HepG2 (cell line): ENCODE data around the gene STUB1. TPM values are rescaled to one million over a fixed set of nuclear protein-coding genes. Genes with fewer than 3 reads are reported as not detected.
A peak's percentile ranks its signal among the peaks of the same experiment; 100 is the strongest.

Experiments used
- ATAC-seq: fragments of 200-7000 bp; cut with Tn5 transposase; 3 replicates; pipeline ENCODE4 v1.9.1; 2020; ENCODE audit warnings: mild to moderate bottlenecking, moderate library complexity
- BruUV-seq: library from RNA; stranded (reverse); fragments of 400-500 nt; replicated peaks from 2 replicates; lab custom pipeline; 2021; lab: Mats Ljungman, UMichigan
- CTCF ChIA-PET: fragments of 300-600 bp; formaldehyde crosslinking; extraction: SDS; loops from one replicate; lab custom pipeline; 2021; ENCODE audit warnings: low total read pairs, inconsistent platforms, low intra/inter-chr PET ratio; lab: Yijun Ruan, JAX
- POLR2A ChIA-PET: fragments of 350-600 bp; sonication (Branson Sonifier 250); formaldehyde crosslinking; loops from one replicate; lab custom pipeline; 2020; ENCODE audit warnings: antibody characterized with exemption, inconsistent platforms; lab: Yijun Ruan, JAX
- DNase-seq: peaks from one replicate; pipeline ENCODE4 v3.0.0-alpha.2; 2015; ENCODE audit warnings: low spot score
- FAIRE-seq: peaks from 3 replicates; lab custom pipeline; 2011; peaks lifted over from hg19 to GRCh38; lab: Jason Lieb, UNC
- H2AFZ ChIP-seq: one replicate; pipeline ENCODE4 v1.6.1; 2011; ENCODE audit warnings: low read length, inconsistent platforms
- H3K27ac ChIP-seq: fragments of 300-600 bp; 3 replicates; pipeline ENCODE4 v1.8.0; 2011; ENCODE audit warnings: mixed run types, mild to moderate bottlenecking, mixed read lengths, low read length, inconsistent platforms; ENCODE audit not compliant: insufficient read depth; ENCODE audit errors: extremely low read length
- H3K27me3 ChIP-seq, 2 experiments: fragments of 200-600 bp in 1 of 2; 2 replicates in 1 of 2; 3 replicates in 1 of 2; pipeline versions ENCODE4 v1.6.0 to v1.8.0; 2011; ENCODE audit warnings: low read length in 2 of 2, mild to moderate bottlenecking in 2 of 2, moderate library complexity in 2 of 2, inconsistent platforms in 1 of 2; ENCODE audit not compliant: insufficient read depth in 2 of 2, control insufficient read depth in 1 of 2
- H3K36me3 ChIP-seq, 2 experiments: fragments of 200-600 bp in 1 of 2; replicated peaks in 1 of 2; 2 replicates in 1 of 2; 3 replicates in 1 of 2; pipeline versions ENCODE4 v1.5.1 to v1.8.0; 2011; ENCODE audit warnings: low read length in 2 of 2, inconsistent platforms in 1 of 2; ENCODE audit not compliant: insufficient read depth in 2 of 2, control insufficient read depth in 1 of 2
- H3K4me1 ChIP-seq: 2 replicates; pipeline ENCODE4 v1.5.1; 2012; ENCODE audit warnings: low read length, inconsistent platforms; ENCODE audit not compliant: insufficient read depth
- H3K4me2 ChIP-seq: 2 replicates; pipeline ENCODE4 v1.6.0; 2011; ENCODE audit warnings: low read depth, low read length, inconsistent platforms
- H3K4me3 ChIP-seq, 3 experiments: fragments of 200-600 bp in 1 of 3; sonication (generic), shearing (Covaris generic) in 1 of 3; replicated peaks in 1 of 3; 2 replicates each; pipeline ENCODE4 v1.5.1; 2011 to 2016; ENCODE audit warnings: low read length in 3 of 3, inconsistent platforms in 2 of 3, low read depth in 2 of 3, mild to moderate bottlenecking in 2 of 3, control low read depth in 1 of 3, mixed read lengths in 1 of 3; ENCODE audit not compliant: insufficient read depth in 1 of 3
- H3K79me2 ChIP-seq: one replicate; pipeline ENCODE4 v1.6.1; 2011; ENCODE audit warnings: low read length, inconsistent platforms; ENCODE audit not compliant: insufficient read depth
- H3K9ac ChIP-seq: 2 replicates; pipeline ENCODE4 v1.6.0; 2011; ENCODE audit warnings: mild to moderate bottlenecking, low read depth, low read length, inconsistent platforms; ENCODE audit not compliant: insufficient read depth
- H3K9me3 ChIP-seq: 2 replicates; pipeline ENCODE4 v1.5.1; 2012; ENCODE audit warnings: mild to moderate bottlenecking, low read length
- H4K20me1 ChIP-seq: 2 replicates; pipeline ENCODE4 v1.6.0; 2011; ENCODE audit warnings: inconsistent platforms, mild to moderate bottlenecking, low read length, moderate library complexity; ENCODE audit not compliant: insufficient read depth
- AGO1 ChIP-seq: fragments of 200-400 bp; formaldehyde crosslinking; IDR thresholded peaks from 2 replicates; pipeline ENCODE4 v1.6.1; 2017; ENCODE audit warnings: mild to moderate bottlenecking, low read depth, low read length, moderate library complexity; ENCODE audit not compliant: poor library complexity, severe bottlenecking
- AGO2 ChIP-seq: fragments of 200-400 bp; formaldehyde crosslinking; optimal IDR thresholded peaks from 2 replicates; pipeline ENCODE3; 2017; ENCODE audit warnings: mild to moderate bottlenecking, low read depth, low read length, moderate library complexity
- POLR2A ChIP-seq, 2 experiments: IDR thresholded peaks; 2 replicates each; pipeline ENCODE4 v1.6.1; 2011; ENCODE audit warnings: low read depth in 2 of 2, low read length in 2 of 2, mild to moderate bottlenecking in 1 of 2, moderate library complexity in 1 of 2; ENCODE audit not compliant: insufficient read depth in 1 of 2
- SP4 ChIP-seq: sonication (generic); formaldehyde crosslinking; IDR thresholded peaks from 2 replicates; pipeline ENCODE4 v1.8.1; 2023; ENCODE audit warnings: mild to moderate bottlenecking, missing genetic modification reagents
- XBP1 ChIP-seq: sonication (generic); formaldehyde crosslinking; IDR thresholded peaks from 2 replicates; pipeline ENCODE4 v1.5.0; 2020; ENCODE audit warnings: missing genetic modification reagents
- ZHX2 ChIP-seq, 2 experiments: sonication (generic) in 1 of 2; formaldehyde crosslinking in 1 of 2; IDR thresholded peaks; 2 replicates each; pipeline versions ENCODE4 v1.6.1 to v1.9.0; 2014 to 2022; ENCODE audit warnings: antibody characterized with exemption in 1 of 2, borderline replicate concordance in 1 of 2, inconsistent platforms in 1 of 2, low read depth in 1 of 2, missing genetic modification reagents in 1 of 2
- WGBS: methylation state at CpG from one replicate; pipeline ENCODE4 v1.1.6; 2017; ENCODE audit warnings: low lambda C conversion rate; 5-methylcytosine and 5-hydroxymethylcytosine counted together
- in situ Hi-C: cut with HindIII; loops from 2 replicates; pipeline ENCODE4 v1.10.0; 2017; ENCODE audit warnings: low pct_unique_long_range_greater_than_20kb; ENCODE audit not compliant: extremely low pct_ligation_motif_present
- intact Hi-C: fragments of 100-400 bp; cut with micrococcal nuclease; formaldehyde crosslinking; loops from one replicate; pipeline ENCODE4 v1.10.0; 2022; ENCODE audit not compliant: unreplicated experiment
- polyA plus RNA-seq, 8 experiments: library from polyadenylated mRNA; depleted of rRNA in 3 of 8; stranded (reverse) in 7 of 8; unstranded in 1 of 8; fragments of >200 nt; fragmentation: Illumina TruSeq in 4 of 8; extraction: Trizol in 4 of 8; gene quantifications; 2 replicates each; pipeline versions ENCODE4 v1.2.1 to v1.2.3, GENCODE V29; 2011 to 2016; ENCODE audit warnings: low read depth in 4 of 8, missing spikeins in 1 of 8, mixed read lengths in 1 of 8; ENCODE audit not compliant: insufficient read depth in 1 of 8
- total RNA-seq, 5 experiments: library from RNA; depleted of rRNA; stranded (reverse); fragments of >200 nt; fragmentation: Illumina TruSeq; extraction: Trizol; gene quantifications; 2 replicates each; pipeline ENCODE4 v1.2.3, GENCODE V29; 2016; ENCODE audit warnings: low read depth in 1 of 5

Gene STUB1
- total and polyA plus RNA-seq, 2 of the 13 experiments (the other 11 are each of a cell fraction or from before 2014, with no cell fraction given): 52.9 to 78.2 TPM

- no peak overlapping the region for H2AFZ ChIP-seq
- no peaks in the 10 kb centered on the region for H3K9me3 ChIP-seq
- CTCF ChIA-PET: no interaction called here
- H3K79me2 ChIP-seq: no peaks in the 10 kb centered on the region
- peaks cover 23% of the 10 kb centered on the region for H3K4me1 ChIP-seq
- peak; percentile 67 for TF ChIP-seq AGO2
- no peak for TF ChIP-seq SP4 (CRISPR knock-in tag)
- no peak for TF ChIP-seq XBP1 (CRISPR knock-in tag)
- 0 out of 4 replicates have a peak, but pooled peaks of 1 of the 2 experiments have one; percentile 17 for TF ChIP-seq POLR2A (IDR thresholded peaks at IDR 0.05; ENCODE audit: insufficient read depth in 1 of 2, low read depth in 2 of 2, low read length in 2 of 2)
- TF ChIP-seq ZHX2 (IDR thresholded peaks at IDR 0.05; ENCODE audit: low read depth): no peak
- TF ChIP-seq ZHX2 (CRISPR knock-in tag; IDR thresholded peaks at IDR 0.05; ENCODE audit: borderline replicate concordance): no peak
- peak; percentile 52 for TF ChIP-seq AGO1
- BruUV-seq: no TSS peak
- H3K4me2 ChIP-seq: no peak overlapping the region
- H3K9ac ChIP-seq: no peak overlapping the region
- H4K20me1 ChIP-seq: no peaks in the 10 kb centered on the region
- FAIRE-seq (no peak), DNase-seq (no peak), ATAC-seq (no peak)
- no peak overlapping the region for H3K4me3 ChIP-seq
- H3K36me3 ChIP-seq: no peaks in the 10 kb centered on the region
- POLR2A ChIA-PET: interaction anchor here (2.2 to 2.6 kb wide), 2 partner anchors 9 to 16 kb away, joined by 7 to 14 read pairs; partner anchors contain the start of gene CIAO3
- peaks cover 0 to 3% of the 10 kb centered on the region in 2 experiments; a peak in 1 of 5 replicates for H3K27me3 ChIP-seq
- intact Hi-C loops: no loop called here
- WGBS: 49% methylated on average over 6 of the region's 7 CpGs
- H3K27ac ChIP-seq: no peak overlapping the region
- in situ Hi-C loops: no loop called here
Measured at GRCh38 chr16:725041-725376, 44.8 kb downstream of the STUB1 start.
